Measurements from ENCODE around the gene AICDA. TPM values are rescaled to one million over a fixed set of nuclear protein-coding genes. Genes with fewer than 3 reads are reported as not detected.
"Not testable (repeated sequence)": the region's sequence is repeated elsewhere in the genome, so short reads cannot be mapped to it uniquely, and the experiment has no call there.

The AICDA gene
- polyA plus RNA-seq, 1 experiment = not detected

DNA sequence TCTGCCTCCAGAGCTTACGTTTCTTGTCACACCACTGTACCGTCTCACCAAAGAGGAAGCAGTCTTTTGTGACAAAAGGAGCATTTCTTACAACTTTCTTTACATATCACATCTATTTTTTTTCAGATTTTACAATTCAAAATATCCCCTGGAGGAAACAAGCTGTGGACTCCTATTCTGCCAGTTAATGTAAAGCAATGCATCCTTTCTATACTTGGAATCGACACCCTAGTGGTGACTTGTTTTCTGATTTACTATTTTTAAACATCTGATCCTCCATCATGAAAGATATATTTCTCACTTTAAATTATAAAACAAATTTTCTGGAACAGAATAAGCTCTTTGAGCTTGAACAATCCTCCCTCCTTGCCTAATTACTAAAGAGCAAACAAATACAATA, 34.8 kb downstream of the AICDA start:
- TF ChIP-seq, protein P1, sequence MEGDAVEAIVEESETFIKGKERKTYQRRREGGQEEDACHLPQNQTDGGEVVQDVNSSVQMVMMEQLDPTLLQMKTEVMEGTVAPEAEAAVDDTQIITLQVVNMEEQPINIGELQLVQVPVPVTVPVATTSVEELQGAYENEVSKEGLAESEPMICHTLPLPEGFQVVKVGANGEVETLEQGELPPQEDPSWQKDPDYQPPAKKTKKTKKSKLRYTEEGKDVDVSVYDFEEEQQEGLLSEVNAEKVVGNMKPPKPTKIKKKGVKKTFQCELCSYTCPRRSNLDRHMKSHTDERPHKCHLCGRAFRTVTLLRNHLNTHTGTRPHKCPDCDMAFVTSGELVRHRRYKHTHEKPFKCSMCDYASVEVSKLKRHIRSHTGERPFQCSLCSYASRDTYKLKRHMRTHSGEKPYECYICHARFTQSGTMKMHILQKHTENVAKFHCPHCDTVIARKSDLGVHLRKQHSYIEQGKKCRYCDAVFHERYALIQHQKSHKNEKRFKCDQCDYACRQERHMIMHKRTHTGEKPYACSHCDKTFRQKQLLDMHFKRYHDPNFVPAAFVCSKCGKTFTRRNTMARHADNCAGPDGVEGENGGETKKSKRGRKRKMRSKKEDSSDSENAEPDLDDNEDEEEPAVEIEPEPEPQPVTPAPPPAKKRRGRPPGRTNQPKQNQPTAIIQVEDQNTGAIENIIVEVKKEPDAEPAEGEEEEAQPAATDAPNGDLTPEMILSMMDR (IDR thresholded peaks at IDR 0.05; ENCODE audit: low read depth, low read length) = no peak
- no peak for DNase-seq (ENCODE audit: low read depth, low spot score)
- Histone ChIP-seq H3K4me3 (ENCODE audit: low read depth, low read length) (no peak overlapping the region), H3K9me3 (ENCODE audit: control insufficient read depth, insufficient read depth, low read length) (no peaks in the 10 kb centered on the region), H3K27me3 (ENCODE audit: control insufficient read depth, insufficient read depth, low read length) (no peaks in the 10 kb centered on the region), H3K27ac (ENCODE audit: low read depth, low read length) (no peak overlapping the region)
- CTCF ChIA-PET = interaction anchor here (0.5 kb wide), 1 partner anchor 27 kb away, joined by 3 read pairs; no protein-coding TSS in a partner anchor
- POLR2A ChIA-PET = no interaction called here

DNA sequence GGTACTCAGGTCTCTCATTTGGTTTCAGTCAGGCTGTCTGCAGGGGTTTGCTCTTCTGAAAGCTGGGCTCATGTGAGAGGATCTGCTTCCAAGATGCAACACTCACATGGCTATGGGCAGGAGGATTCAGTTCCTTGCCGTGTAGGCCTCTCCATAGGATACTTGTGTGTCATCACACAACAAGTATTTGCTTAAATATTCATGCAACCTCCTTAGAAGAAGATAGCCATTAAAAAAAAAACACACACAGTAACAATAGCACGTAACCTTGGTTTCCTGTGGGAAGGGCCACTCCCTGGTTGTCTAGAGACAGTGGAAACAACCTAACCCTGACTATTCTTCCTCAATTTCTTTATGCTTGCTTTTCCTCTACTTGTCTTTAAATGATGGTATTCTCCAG, 40.2 kb downstream of the AICDA start:
- no peak for DNase-seq (ENCODE audit: low read depth, low spot score)
- Histone ChIP-seq H3K4me3 (ENCODE audit: low read depth, low read length) (no peak overlapping the region), H3K9me3 (ENCODE audit: control insufficient read depth, insufficient read depth, low read length) (peaks cover 11% of the 10 kb centered on the region), H3K27me3 (ENCODE audit: control insufficient read depth, insufficient read depth, low read length) (no peaks in the 10 kb centered on the region), H3K27ac (ENCODE audit: low read depth, low read length) (no peak overlapping the region)
- POLR2A ChIA-PET = no interaction called here
- CTCF ChIA-PET = interaction anchor here (1.4 kb wide), 1 partner anchor 28 kb away, joined by 4 read pairs; no protein-coding TSS in a partner anchor
- TF ChIP-seq, protein P1 (IDR thresholded peaks at IDR 0.05; ENCODE audit: low read depth, low read length) = no peak

DNA sequence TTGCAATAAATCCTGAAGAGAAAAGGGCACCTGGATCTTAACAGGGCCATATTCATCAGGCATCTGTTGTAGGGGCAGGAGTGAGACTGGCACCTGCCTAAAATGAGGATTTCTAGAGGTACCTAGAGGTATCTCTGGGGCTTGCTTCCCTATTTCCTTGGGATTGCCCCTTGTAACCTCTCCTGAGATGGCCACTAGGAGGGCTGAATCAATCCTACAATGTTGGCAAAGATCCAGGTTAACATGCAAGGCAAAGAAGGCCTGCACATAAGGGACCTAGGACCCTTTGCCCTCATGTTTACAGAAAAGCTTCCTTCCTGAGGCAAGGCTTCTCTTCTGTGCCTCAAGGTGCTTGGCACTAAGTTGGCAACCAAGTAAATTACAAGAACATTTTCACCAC, 46.1 kb downstream of the AICDA start:
- DNase-seq (ENCODE audit: low read depth, low spot score) = no peak
- TF ChIP-seq, protein P1 (IDR thresholded peaks at IDR 0.05; ENCODE audit: low read depth, low read length) = no peak
- ChIA-PET CTCF (interaction anchor here (2.9 kb wide), 1 partner anchor 22 kb away, joined by 10 read pairs; no protein-coding TSS in a partner anchor), POLR2A (no interaction called here)
- Histone ChIP-seq H3K27ac (ENCODE audit: low read depth, low read length) (no peak overlapping the region), H3K9me3 (ENCODE audit: control insufficient read depth, insufficient read depth, low read length) (peaks cover 16% of the 10 kb centered on the region), H3K4me3 (ENCODE audit: low read depth, low read length) (no peak overlapping the region), H3K27me3 (ENCODE audit: control insufficient read depth, insufficient read depth, low read length) (no peaks in the 10 kb centered on the region)

- DNase-seq (ENCODE audit: low read depth, low spot score); H3K4me3 ChIP-seq (ENCODE audit: low read depth, low read length); H3K27me3 ChIP-seq (ENCODE audit: control insufficient read depth, insufficient read depth, low read length); H3K27ac ChIP-seq (ENCODE audit: low read depth, low read length); POLR2A ChIA-PET: not testable (repeated sequence)
- peaks cover 16% of the 10 kb centered on the region for H3K9me3 ChIP-seq (ENCODE audit: control insufficient read depth, insufficient read depth, low read length)
- CTCF ChIA-PET = interaction anchor here (2.9 kb wide), 1 partner anchor 22 kb away, joined by 10 read pairs; no protein-coding TSS in a partner anchor
Measured at GRCh38 chr12:8566052-8566451, 46.6 kb downstream of the AICDA start.

- TF ChIP-seq, protein P1 (IDR thresholded peaks at IDR 0.05; ENCODE audit: low read depth, low read length) = no peak
- Histone ChIP-seq H3K27me3 (ENCODE audit: control insufficient read depth, insufficient read depth, low read length) (no peaks in the 10 kb centered on the region), H3K27ac (ENCODE audit: low read depth, low read length) (no peak overlapping the region), H3K9me3 (ENCODE audit: control insufficient read depth, insufficient read depth, low read length) (peaks cover 16% of the 10 kb centered on the region), H3K4me3 (ENCODE audit: low read depth, low read length) (no peak overlapping the region)
- ChIA-PET POLR2A (no interaction called here), CTCF (interaction anchor here (2.9 kb wide), 1 partner anchor 20 kb away, joined by 10 read pairs; no protein-coding TSS in a partner anchor)
- no peak for DNase-seq (ENCODE audit: low read depth, low spot score)
Measured at GRCh38 chr12:8564656-8565055, 48.0 kb downstream of the AICDA start.

Data from AG04450 (cell line).